WTC11 (cell line): ENCODE data around the gene INO80E. TPM values are rescaled to one million over a fixed set of nuclear protein-coding genes. Genes with fewer than 3 reads are reported as not detected.

Experiments used
- ATAC-seq: fragments of 200-7000 bp; cut with Tn5 transposase; 2 replicates; pipeline ENCODE4 v1.10.0; 2021; ENCODE audit warnings: mild to moderate bottlenecking, moderate library complexity
- CTCF ChIA-PET: fragments of 300-600 bp; sonication (Branson Sonifier 250); formaldehyde crosslinking; loops from one replicate; lab custom pipeline; 2021; ENCODE audit warnings: antibody characterized with exemption; lab: Charles Lee
- POLR2A ChIA-PET: fragments of 350-600 bp; sonication (Branson Sonifier 250); formaldehyde crosslinking; loops from one replicate; lab custom pipeline; 2021; ENCODE audit warnings: antibody characterized with exemption; lab: Charles Lee
- DNase-seq: peaks from one replicate; pipeline ENCODE4 v3.0.0; 2021; ENCODE audit warnings: low spot score
- H3K27ac Mint-ChIP-seq: 2 replicates; pipeline ENCODE4 v1.8.0; 2021; ENCODE audit warnings: mixed read lengths
- H3K27me3 Mint-ChIP-seq: 2 replicates; pipeline ENCODE4 v1.8.0; 2021; ENCODE audit warnings: low read depth, mild to moderate bottlenecking, moderate library complexity, mixed read lengths
- H3K36me3 Mint-ChIP-seq: 2 replicates; pipeline ENCODE4 v1.8.0; 2021; ENCODE audit warnings: mixed read lengths
- H3K4me1 Mint-ChIP-seq: 2 replicates; pipeline ENCODE4 v1.8.0; 2022; ENCODE audit warnings: mixed read lengths
- H3K4me3 Mint-ChIP-seq: 2 replicates; pipeline ENCODE4 v1.8.0; 2021; ENCODE audit warnings: mild to moderate bottlenecking, moderate library complexity, mixed read lengths
- H3K9me3 Mint-ChIP-seq: 2 replicates; pipeline ENCODE4 v1.8.0; 2021; ENCODE audit warnings: mixed read lengths
- CBFB ChIP-seq: sonication (generic); formaldehyde crosslinking; IDR thresholded peaks from 2 replicates; pipeline ENCODE4 v1.8.1; 2022; ENCODE audit warnings: mild to moderate bottlenecking, low read depth, missing genetic modification reagents
- ESRRA ChIP-seq: sonication (generic); formaldehyde crosslinking; IDR thresholded peaks from 2 replicates; pipeline ENCODE4 v1.8.1; 2022; ENCODE audit warnings: mild to moderate bottlenecking, missing genetic modification reagents, borderline replicate concordance
- FOXK1 ChIP-seq: sonication (generic); formaldehyde crosslinking; IDR thresholded peaks from 2 replicates; pipeline ENCODE4 v1.8.0; 2022; ENCODE audit warnings: mild to moderate bottlenecking, moderate library complexity, missing genetic modification reagents
- GRHL2 ChIP-seq: fragments of 250-450 bp; sonication (Bioruptor Pico); IDR thresholded peaks from 2 replicates; pipeline ENCODE4 v1.8.0; 2022; ENCODE audit warnings: mild to moderate bottlenecking, moderate library complexity; ENCODE audit not compliant: insufficient replicate concordance, severe bottlenecking
- JAZF1 ChIP-seq: fragments of 250-450 bp; sonication (Bioruptor Pico); IDR thresholded peaks from 2 replicates; pipeline ENCODE4 v1.9.0; 2021; ENCODE audit warnings: moderate library complexity, mild to moderate bottlenecking, inconsistent platforms
- NFATC4 ChIP-seq: fragments of 250-450 bp; sonication (Bioruptor Pico); IDR thresholded peaks from 2 replicates; pipeline ENCODE4 v1.9.0; 2021; ENCODE audit warnings: mild to moderate bottlenecking
- PRRX2 ChIP-seq: fragments of 250-450 bp; sonication (Bioruptor Pico); IDR thresholded peaks from 2 replicates; pipeline ENCODE4 v1.8.0; 2021; ENCODE audit warnings: mild to moderate bottlenecking
- ZBTB21 ChIP-seq: sonication (generic); formaldehyde crosslinking; IDR thresholded peaks from 2 replicates; pipeline ENCODE4 v1.8.1; 2023; ENCODE audit warnings: mild to moderate bottlenecking, missing genetic modification reagents, borderline replicate concordance
- ZNF317 ChIP-seq: sonication (generic); formaldehyde crosslinking; IDR thresholded peaks from 2 replicates; pipeline ENCODE4 v1.8.1; 2023; ENCODE audit warnings: low read depth, mild to moderate bottlenecking, moderate library complexity, missing genetic modification reagents, borderline replicate concordance
- total RNA-seq: library from RNA; stranded (reverse); gene quantifications from 3 replicates; pipeline ENCODE4 v1.2.3, GENCODE V29; 2021
- TF ChIP-seq, protein P1 (sequence below): fragments of 250-450 bp; sonication (Bioruptor Pico); IDR thresholded peaks from 2 replicates; pipeline ENCODE4 v1.9.0; 2021; ENCODE audit warnings: mild to moderate bottlenecking, borderline replicate concordance
- TF ChIP-seq, protein P2 (sequence below): fragments of 250-450 bp; sonication (Bioruptor Pico); IDR thresholded peaks from 2 replicates; pipeline ENCODE4 v1.8.0; 2021; ENCODE audit warnings: mild to moderate bottlenecking
- TF ChIP-seq, protein P3 (sequence below): sonication (generic); formaldehyde crosslinking; conservative IDR thresholded peaks from 2 replicates; pipeline ENCODE4 v1.8.1; 2022; ENCODE audit warnings: mild to moderate bottlenecking, missing genetic modification reagents
- TF ChIP-seq, protein P4 (sequence below): sonication (generic); formaldehyde crosslinking; IDR thresholded peaks from 2 replicates; pipeline ENCODE4 v1.8.0; 2023; ENCODE audit warnings: mild to moderate bottlenecking, missing genetic modification reagents
- TF ChIP-seq, protein P5 (sequence below): sonication (generic); formaldehyde crosslinking; IDR thresholded peaks from 2 replicates; pipeline ENCODE4 v1.8.0; 2022; ENCODE audit warnings: missing genetic modification reagents

Gene INO80E
- total RNA-seq, 1 experiment from 2014 or later = 101 TPM

DNA sequence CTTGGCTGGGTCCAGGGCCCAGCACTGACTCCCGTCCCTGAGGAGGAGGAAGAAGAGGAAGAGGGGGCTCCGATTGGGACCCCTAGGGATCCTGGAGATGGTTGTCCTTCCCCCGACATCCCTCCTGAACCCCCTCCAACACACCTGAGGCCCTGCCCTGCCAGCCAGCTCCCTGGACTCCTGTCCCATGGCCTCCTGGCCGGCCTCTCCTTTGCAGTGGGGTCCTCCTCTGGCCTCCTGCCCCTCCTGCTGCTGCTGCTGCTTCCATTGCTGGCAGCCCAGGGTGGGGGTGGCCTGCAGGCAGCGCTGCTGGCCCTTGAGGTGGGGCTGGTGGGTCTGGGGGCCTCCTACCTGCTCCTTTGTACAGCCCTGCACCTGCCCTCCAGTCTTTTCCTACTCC, 9.1 kb upstream of the INO80E start:
- no peaks in the 10 kb centered on the region for H3K9me3 Mint-ChIP-seq
- CTCF ChIA-PET = no interaction called here
- H3K4me1 Mint-ChIP-seq = no peaks in the 10 kb centered on the region
- TF ChIP-seq JAZF1 (CRISPR knock-in tag) = no peak
- TF ChIP-seq, protein P1, sequence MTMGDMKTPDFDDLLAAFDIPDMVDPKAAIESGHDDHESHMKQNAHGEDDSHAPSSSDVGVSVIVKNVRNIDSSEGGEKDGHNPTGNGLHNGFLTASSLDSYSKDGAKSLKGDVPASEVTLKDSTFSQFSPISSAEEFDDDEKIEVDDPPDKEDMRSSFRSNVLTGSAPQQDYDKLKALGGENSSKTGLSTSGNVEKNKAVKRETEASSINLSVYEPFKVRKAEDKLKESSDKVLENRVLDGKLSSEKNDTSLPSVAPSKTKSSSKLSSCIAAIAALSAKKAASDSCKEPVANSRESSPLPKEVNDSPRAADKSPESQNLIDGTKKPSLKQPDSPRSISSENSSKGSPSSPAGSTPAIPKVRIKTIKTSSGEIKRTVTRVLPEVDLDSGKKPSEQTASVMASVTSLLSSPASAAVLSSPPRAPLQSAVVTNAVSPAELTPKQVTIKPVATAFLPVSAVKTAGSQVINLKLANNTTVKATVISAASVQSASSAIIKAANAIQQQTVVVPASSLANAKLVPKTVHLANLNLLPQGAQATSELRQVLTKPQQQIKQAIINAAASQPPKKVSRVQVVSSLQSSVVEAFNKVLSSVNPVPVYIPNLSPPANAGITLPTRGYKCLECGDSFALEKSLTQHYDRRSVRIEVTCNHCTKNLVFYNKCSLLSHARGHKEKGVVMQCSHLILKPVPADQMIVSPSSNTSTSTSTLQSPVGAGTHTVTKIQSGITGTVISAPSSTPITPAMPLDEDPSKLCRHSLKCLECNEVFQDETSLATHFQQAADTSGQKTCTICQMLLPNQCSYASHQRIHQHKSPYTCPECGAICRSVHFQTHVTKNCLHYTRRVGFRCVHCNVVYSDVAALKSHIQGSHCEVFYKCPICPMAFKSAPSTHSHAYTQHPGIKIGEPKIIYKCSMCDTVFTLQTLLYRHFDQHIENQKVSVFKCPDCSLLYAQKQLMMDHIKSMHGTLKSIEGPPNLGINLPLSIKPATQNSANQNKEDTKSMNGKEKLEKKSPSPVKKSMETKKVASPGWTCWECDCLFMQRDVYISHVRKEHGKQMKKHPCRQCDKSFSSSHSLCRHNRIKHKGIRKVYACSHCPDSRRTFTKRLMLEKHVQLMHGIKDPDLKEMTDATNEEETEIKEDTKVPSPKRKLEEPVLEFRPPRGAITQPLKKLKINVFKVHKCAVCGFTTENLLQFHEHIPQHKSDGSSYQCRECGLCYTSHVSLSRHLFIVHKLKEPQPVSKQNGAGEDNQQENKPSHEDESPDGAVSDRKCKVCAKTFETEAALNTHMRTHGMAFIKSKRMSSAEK (CRISPR knock-in tag) = no peak
- TF ChIP-seq, all 79 proteins: peak for 0
- DNase-seq = no peak
- no peak overlapping the region for H3K4me3 Mint-ChIP-seq
- H3K27ac Mint-ChIP-seq = no peak overlapping the region
- H3K27me3 Mint-ChIP-seq = no peaks in the 10 kb centered on the region
- no peak for ATAC-seq
- POLR2A ChIA-PET = no interaction called here
- H3K36me3 Mint-ChIP-seq = peaks cover 53% of the 10 kb centered on the region

DNA sequence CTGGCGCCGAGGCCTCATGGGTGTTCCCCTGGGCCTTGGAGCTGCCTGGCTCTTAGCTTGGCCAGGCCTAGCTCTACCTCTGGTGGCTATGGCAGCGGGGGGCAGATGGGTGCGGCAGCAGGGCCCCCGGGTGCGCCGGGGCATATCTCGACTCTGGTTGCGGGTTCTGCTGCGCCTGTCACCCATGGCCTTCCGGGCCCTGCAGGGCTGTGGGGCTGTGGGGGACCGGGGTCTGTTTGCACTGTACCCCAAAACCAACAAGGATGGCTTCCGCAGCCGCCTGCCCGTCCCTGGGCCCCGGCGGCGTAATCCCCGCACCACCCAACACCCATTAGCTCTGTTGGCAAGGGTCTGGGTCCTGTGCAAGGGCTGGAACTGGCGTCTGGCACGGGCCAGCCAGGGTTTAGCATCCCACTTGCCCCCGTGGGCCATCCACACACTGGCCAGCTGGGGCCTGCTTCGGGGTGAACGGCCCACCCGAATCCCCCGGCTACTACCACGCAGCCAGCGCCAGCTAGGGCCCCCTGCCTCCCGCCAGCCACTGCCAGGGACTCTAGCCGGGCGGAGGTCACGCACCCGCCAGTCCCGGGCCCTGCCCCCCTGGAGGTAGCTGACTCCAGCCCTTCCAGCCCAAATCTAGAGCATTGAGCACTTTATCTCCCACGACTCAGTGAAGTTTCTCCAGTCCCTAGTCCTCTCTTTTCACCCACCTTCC, 8.5 kb upstream of the INO80E start:
- no peak overlapping the region for H3K4me3 Mint-ChIP-seq
- H3K27me3 Mint-ChIP-seq = no peaks in the 10 kb centered on the region
- ATAC-seq = no peak
- CTCF ChIA-PET = no interaction called here
- H3K9me3 Mint-ChIP-seq = no peaks in the 10 kb centered on the region
- no peak for TF ChIP-seq CBFB (CRISPR knock-in tag)
- TF ChIP-seq, protein P2, sequence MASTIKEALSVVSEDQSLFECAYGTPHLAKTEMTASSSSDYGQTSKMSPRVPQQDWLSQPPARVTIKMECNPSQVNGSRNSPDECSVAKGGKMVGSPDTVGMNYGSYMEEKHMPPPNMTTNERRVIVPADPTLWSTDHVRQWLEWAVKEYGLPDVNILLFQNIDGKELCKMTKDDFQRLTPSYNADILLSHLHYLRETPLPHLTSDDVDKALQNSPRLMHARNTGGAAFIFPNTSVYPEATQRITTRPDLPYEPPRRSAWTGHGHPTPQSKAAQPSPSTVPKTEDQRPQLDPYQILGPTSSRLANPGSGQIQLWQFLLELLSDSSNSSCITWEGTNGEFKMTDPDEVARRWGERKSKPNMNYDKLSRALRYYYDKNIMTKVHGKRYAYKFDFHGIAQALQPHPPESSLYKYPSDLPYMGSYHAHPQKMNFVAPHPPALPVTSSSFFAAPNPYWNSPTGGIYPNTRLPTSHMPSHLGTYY (CRISPR knock-in tag) = no peak
- TF ChIP-seq ESRRA = no peak
- TF ChIP-seq PRRX2 (CRISPR knock-in tag) = no peak
- TF ChIP-seq, protein P3, sequence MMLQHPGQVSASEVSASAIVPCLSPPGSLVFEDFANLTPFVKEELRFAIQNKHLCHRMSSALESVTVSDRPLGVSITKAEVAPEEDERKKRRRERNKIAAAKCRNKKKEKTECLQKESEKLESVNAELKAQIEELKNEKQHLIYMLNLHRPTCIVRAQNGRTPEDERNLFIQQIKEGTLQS (CRISPR knock-in tag) = no peak
- TF ChIP-seq, protein P4, sequence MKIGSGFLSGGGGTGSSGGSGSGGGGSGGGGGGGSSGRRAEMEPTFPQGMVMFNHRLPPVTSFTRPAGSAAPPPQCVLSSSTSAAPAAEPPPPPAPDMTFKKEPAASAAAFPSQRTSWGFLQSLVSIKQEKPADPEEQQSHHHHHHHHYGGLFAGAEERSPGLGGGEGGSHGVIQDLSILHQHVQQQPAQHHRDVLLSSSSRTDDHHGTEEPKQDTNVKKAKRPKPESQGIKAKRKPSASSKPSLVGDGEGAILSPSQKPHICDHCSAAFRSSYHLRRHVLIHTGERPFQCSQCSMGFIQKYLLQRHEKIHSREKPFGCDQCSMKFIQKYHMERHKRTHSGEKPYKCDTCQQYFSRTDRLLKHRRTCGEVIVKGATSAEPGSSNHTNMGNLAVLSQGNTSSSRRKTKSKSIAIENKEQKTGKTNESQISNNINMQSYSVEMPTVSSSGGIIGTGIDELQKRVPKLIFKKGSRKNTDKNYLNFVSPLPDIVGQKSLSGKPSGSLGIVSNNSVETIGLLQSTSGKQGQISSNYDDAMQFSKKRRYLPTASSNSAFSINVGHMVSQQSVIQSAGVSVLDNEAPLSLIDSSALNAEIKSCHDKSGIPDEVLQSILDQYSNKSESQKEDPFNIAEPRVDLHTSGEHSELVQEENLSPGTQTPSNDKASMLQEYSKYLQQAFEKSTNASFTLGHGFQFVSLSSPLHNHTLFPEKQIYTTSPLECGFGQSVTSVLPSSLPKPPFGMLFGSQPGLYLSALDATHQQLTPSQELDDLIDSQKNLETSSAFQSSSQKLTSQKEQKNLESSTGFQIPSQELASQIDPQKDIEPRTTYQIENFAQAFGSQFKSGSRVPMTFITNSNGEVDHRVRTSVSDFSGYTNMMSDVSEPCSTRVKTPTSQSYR (CRISPR knock-in tag) = no peak
- TF ChIP-seq FOXK1 (CRISPR knock-in tag) = no peak
- TF ChIP-seq, protein P5, sequence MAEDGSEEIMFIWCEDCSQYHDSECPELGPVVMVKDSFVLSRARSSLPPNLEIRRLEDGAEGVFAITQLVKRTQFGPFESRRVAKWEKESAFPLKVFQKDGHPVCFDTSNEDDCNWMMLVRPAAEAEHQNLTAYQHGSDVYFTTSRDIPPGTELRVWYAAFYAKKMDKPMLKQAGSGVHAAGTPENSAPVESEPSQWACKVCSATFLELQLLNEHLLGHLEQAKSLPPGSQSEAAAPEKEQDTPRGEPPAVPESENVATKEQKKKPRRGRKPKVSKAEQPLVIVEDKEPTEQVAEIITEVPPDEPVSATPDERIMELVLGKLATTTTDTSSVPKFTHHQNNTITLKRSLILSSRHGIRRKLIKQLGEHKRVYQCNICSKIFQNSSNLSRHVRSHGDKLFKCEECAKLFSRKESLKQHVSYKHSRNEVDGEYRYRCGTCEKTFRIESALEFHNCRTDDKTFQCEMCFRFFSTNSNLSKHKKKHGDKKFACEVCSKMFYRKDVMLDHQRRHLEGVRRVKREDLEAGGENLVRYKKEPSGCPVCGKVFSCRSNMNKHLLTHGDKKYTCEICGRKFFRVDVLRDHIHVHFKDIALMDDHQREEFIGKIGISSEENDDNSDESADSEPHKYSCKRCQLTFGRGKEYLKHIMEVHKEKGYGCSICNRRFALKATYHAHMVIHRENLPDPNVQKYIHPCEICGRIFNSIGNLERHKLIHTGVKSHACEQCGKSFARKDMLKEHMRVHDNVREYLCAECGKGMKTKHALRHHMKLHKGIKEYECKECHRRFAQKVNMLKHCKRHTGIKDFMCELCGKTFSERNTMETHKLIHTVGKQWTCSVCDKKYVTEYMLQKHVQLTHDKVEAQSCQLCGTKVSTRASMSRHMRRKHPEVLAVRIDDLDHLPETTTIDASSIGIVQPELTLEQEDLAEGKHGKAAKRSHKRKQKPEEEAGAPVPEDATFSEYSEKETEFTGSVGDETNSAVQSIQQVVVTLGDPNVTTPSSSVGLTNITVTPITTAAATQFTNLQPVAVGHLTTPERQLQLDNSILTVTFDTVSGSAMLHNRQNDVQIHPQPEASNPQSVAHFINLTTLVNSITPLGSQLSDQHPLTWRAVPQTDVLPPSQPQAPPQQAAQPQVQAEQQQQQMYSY (CRISPR knock-in tag) = no peak
- TF ChIP-seq NFATC4 (CRISPR knock-in tag) = no peak
- no peak for TF ChIP-seq GRHL2 (CRISPR knock-in tag)
- TF ChIP-seq ZBTB21 = no peak
- no peak for TF ChIP-seq ZNF317 (CRISPR knock-in tag)
- POLR2A ChIA-PET = interaction anchor here (0.6 kb wide), 1 partner anchor 14 kb away, joined by 3 read pairs; the partner anchor contains the start of gene TAOK2
- H3K36me3 Mint-ChIP-seq = peaks cover 51% of the 10 kb centered on the region
- H3K4me1 Mint-ChIP-seq = no peaks in the 10 kb centered on the region
- no peak overlapping the region for H3K27ac Mint-ChIP-seq
- no peak for DNase-seq
